Activated naive CD8-positive, alpha-beta T cell treated with anti-CD3 and anti-CD28 coated beads, Interleukin-2, amount 10 ng/mL, durations not matched to agents 7 days and 5 days (primary cell): ENCODE results near the gene TIGD7. TPM values are rescaled to one million over a fixed set of nuclear protein-coding genes. Genes with fewer than 3 reads are reported as not detected.

Experiments used
- ATAC-seq: fragments of 150-1000 bp; cut with Tn5 transposase; one replicate; pipeline ENCODE4 v1.10.0; 2021; ENCODE audit warnings: low read depth, moderate library complexity
- POLR2A ChIA-PET: fragments of 350-600 bp; sonication (Branson Sonifier 250); formaldehyde crosslinking; loops from one replicate; lab custom pipeline; 2021; ENCODE audit warnings: antibody characterized with exemption; lab: Charles Lee
- DNase-seq: peaks from one replicate; pipeline ENCODE4 v3.0.0; 2021
- H3K27ac Mint-ChIP-seq: one replicate; pipeline ENCODE4 v1.8.0; 2022; ENCODE audit warnings: mild to moderate bottlenecking, mixed read lengths
- H3K27me3 Mint-ChIP-seq: one replicate; pipeline ENCODE4 v1.8.0; 2022; ENCODE audit warnings: mild to moderate bottlenecking, moderate library complexity, mixed read lengths
- H3K36me3 Mint-ChIP-seq: one replicate; pipeline ENCODE4 v1.8.0; 2021; ENCODE audit warnings: mild to moderate bottlenecking, mixed read lengths
- H3K4me1 Mint-ChIP-seq: one replicate; pipeline ENCODE4 v1.8.0; 2021; ENCODE audit warnings: mixed read lengths
- H3K4me3 Mint-ChIP-seq: one replicate; pipeline ENCODE4 v1.8.0; 2022; ENCODE audit warnings: mild to moderate bottlenecking, moderate library complexity, mixed read lengths
- H3K9me3 Mint-ChIP-seq: one replicate; pipeline ENCODE4 v1.8.0; 2021; ENCODE audit warnings: mixed read lengths
- total RNA-seq, 2 experiments: library from RNA; stranded (reverse); gene quantifications; one replicate each; pipeline ENCODE4 v1.2.3, GENCODE V29; 2021

Gene TIGD7
- total RNA-seq, 2 experiments from 2014 or later = 10.3 to 12.1 TPM

DNA sequence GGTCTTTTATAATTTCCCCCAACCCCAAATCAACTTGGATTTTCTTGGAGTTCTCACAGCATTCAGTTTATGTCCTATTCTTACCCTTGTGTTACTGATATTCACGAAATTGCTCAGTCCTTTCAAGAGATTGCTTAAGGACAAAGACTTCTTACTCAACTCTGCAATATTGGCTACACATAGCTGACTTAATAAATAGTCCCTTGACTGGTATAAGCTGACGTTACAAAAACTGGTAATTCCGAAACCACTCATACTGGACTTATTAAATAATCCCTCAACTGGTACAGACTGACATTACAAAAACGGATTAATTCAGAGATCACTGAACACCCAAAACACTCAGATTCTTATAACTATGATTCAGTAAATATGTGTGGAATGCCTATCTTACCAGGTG lies 860 bp downstream of the TIGD7 start:
- no peak for ATAC-seq
- POLR2A ChIA-PET = interaction anchor here (0.7 to 3.1 kb wide), 7 partner anchors 9 to 153 kb away, joined by 3 to 31 read pairs (median 5); partner anchors contain the start of genes ZNF174, ZNF263 and ZSCAN32

DNA sequence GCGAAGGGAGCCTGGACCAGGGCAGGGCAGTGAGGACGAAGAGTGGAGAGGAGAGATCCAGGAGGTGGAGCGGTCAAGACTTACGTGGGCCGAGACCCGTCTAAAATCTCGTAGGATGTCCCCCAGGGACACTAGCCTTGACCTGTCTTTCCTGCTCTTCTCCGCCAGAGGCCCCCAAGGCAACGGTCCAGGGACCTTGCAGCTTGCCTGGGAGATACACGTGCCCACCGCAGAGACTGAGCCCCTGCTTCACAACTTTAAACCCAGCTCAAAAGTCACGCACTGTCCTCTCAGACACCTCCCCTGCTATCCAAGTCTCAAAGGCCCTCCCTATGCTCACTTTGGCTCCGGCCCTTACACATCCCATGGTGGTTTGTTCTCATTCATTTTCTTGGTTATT lies 9.4 kb downstream of the TIGD7 start:
- Mint-ChIP-seq H3K4me1 (no peaks in the 10 kb centered on the region), H3K27me3 (no peaks in the 10 kb centered on the region), H3K36me3 (peaks cover 75% of the 10 kb centered on the region), H3K4me3 (no peak overlapping the region), H3K27ac (no peak overlapping the region), H3K9me3 (peaks cover 52% of the 10 kb centered on the region)
- ATAC-seq = no peak
- DNase-seq = no peak
- POLR2A ChIA-PET = interaction anchor here (1.2 kb wide), 1 partner anchor 13 kb away, joined by 3 read pairs; no protein-coding TSS in a partner anchor

More for the DNA sequence above, 860 bp downstream of the TIGD7 start:
- Mint-ChIP-seq H3K4me1 (peaks cover 16% of the 10 kb centered on the region), H3K4me3 (peak overlapping the region; percentile 81), H3K36me3 (peaks cover 78% of the 10 kb centered on the region), H3K27ac (peak overlapping the region; percentile 88), H3K9me3 (peaks cover 38% of the 10 kb centered on the region), H3K27me3 (no peaks in the 10 kb centered on the region)
- DNase-seq = no peak

- no peaks in the 10 kb centered on the region for H3K27me3 Mint-ChIP-seq
- H3K27ac Mint-ChIP-seq = no peak overlapping the region
- ATAC-seq (no peak), DNase-seq (peak; percentile 22)
- peaks cover 50% of the 10 kb centered on the region for H3K9me3 Mint-ChIP-seq
- POLR2A ChIA-PET = no interaction called here
- peaks cover 75% of the 10 kb centered on the region for H3K36me3 Mint-ChIP-seq
- H3K4me3 Mint-ChIP-seq = no peak overlapping the region
- no peaks in the 10 kb centered on the region for H3K4me1 Mint-ChIP-seq
Measured at GRCh38 chr16:3295209-3295608, 10.0 kb downstream of the TIGD7 start.

GRCh38 chr16:3292604-3293003 lies 12.6 kb downstream of the TIGD7 start:
- Mint-ChIP-seq H3K4me1 (no peaks in the 10 kb centered on the region), H3K9me3 (peaks cover 52% of the 10 kb centered on the region), H3K36me3 (peaks cover 81% of the 10 kb centered on the region), H3K27ac (no peak overlapping the region), H3K27me3 (no peaks in the 10 kb centered on the region), H3K4me3 (no peak overlapping the region)
- DNase-seq (no peak), ATAC-seq (no peak)
- POLR2A ChIA-PET = interaction anchor here (1.1 kb wide), 1 partner anchor 10 kb away, joined by 3 read pairs; the partner anchor contains the start of gene ZNF263

- DNase-seq (peak; percentile 5), ATAC-seq (no peak)
- H3K36me3 Mint-ChIP-seq = peaks cover 90% of the 10 kb centered on the region
- H3K27me3 Mint-ChIP-seq = no peaks in the 10 kb centered on the region
- no peak overlapping the region for H3K4me3 Mint-ChIP-seq
- peaks cover 47% of the 10 kb centered on the region for H3K9me3 Mint-ChIP-seq
- POLR2A ChIA-PET = interaction anchor here (1.5 kb wide), 1 partner anchor 27 kb away, joined by 3 read pairs; no protein-coding TSS in a partner anchor
- peaks cover 4% of the 10 kb centered on the region for H3K4me1 Mint-ChIP-seq
- H3K27ac Mint-ChIP-seq = no peak overlapping the region
Measured at GRCh38 chr16:3289998-3290673, 15.1 kb downstream of the TIGD7 start.

GRCh38 chr16:3285131-3285530 lies 20.1 kb downstream of the TIGD7 start:
- peaks cover 16% of the 10 kb centered on the region for H3K9me3 Mint-ChIP-seq
- H3K27ac Mint-ChIP-seq = peak overlapping the region; percentile 9
- H3K27me3 Mint-ChIP-seq = no peaks in the 10 kb centered on the region
- peak overlapping the region; percentile 95 for H3K4me3 Mint-ChIP-seq
- DNase-seq (peak; percentile 24), ATAC-seq (no peak)
- POLR2A ChIA-PET = interaction anchor here (3.4 kb wide), 1 partner anchor 116 kb away, joined by 42 read pairs; the partner anchor contains the start of genes ZNF174 and ZSCAN32
- peaks cover 23% of the 10 kb centered on the region for H3K4me1 Mint-ChIP-seq
- peaks cover 62% of the 10 kb centered on the region for H3K36me3 Mint-ChIP-seq

DNA sequence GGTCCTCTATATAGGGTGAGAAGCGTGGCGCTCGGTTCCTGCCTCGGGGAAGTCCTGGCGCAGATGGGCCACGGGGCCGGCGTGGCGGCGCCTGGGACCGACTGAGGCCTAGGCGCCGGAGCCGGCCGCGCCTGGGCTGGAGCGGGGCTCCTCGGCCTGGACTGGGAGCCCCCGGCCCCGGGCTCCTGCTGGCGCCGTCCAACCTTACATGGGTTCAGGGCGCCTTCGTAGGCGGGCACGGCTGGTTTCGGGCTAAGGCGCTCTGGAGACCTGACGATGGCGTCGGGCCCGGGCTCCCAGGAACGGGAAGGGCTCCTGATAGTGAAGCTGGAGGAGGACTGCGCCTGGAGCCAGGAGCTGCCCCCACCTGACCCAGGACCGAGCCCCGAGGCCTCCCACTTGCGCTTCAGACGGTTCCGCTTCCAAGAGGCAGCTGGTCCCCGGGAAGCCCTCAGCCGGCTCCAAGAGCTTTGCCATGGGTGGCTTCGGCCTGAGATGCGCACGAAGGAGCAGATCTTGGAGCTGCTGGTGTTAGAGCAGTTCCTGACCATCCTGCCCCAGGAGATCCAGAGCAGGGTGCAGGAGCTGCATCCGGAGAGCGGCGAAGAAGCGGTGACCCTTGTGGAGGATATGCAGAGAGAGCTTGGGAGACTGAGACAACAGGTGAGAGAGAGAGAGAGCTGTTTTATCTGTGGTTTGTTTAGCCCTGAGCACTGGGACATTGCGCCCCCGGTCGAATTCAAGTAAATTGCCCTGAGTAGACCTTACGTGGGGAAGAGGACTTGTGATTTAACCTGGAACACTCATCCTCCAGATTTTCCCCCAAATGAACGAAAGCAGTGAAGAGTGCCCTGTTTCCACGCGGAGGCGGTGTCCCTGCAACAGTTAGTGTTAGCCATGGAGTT lies 21.4 kb downstream of the TIGD7 start:
- POLR2A ChIA-PET = interaction anchor here (0.7 to 3.4 kb wide), 18 partner anchors 9 to 242 kb away, joined by 3 to 42 read pairs (median 5); partner anchors contain the start of genes CLUAP1, NAA60, OR1F1 and TIGD7
- Mint-ChIP-seq H3K36me3 (peaks cover 48% of the 10 kb centered on the region), H3K27me3 (no peaks in the 10 kb centered on the region), H3K9me3 (peaks cover 10% of the 10 kb centered on the region), H3K27ac (peak overlapping the region; percentile 89), H3K4me3 (peak overlapping the region; percentile 95), H3K4me1 (peaks cover 23% of the 10 kb centered on the region)
- DNase-seq (no peak), ATAC-seq (no peak)

DNA sequence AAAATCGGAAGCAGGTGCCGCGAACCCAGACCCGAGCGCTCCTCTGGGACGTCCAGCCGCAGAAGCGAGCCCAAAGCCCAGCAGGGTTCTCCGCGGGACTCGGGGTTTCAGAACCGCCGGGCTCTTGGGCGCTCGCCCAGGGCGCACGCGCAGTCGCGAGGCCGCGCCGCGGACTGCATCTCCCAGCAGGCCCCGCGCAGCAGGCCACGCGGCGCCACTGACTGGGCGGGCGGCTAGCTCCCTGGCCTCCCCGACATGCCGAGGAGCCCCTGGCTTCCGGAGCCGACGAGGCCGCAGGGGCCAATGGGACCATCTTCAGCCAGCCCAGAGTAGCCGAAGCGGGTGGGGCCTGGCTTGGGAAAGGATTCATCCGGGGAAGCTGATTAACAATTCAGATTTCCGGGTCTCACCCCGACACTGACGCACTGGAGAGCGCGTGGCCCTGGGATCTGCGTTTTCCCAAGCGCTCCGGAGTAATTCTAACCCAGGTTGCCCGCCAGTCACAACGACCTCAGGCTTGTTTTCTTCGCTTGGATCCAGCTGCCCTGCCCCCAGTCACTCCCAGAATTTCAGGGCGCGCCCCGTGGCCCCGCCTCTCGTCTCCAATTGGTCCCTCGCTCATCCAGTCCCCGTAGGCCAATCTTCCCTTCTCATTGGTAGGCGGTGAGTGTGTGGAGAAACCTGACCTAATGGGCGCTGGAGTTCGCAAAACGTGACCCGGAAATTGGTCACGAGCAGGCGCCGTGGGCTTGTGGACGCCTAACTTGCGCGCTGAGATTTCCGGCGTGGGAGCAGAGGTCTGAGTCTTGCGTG lies 22.3 kb downstream of the TIGD7 start, which contains the start of gene ZNF263:
TSS of gene ZNF263 (plus strand) at position 762 of the 813 bp plus-strand sequence. CDS start 328 bp downstream, outside the sequence.
- POLR2A ChIA-PET = interaction anchor here (0.7 to 3.4 kb wide), 31 partner anchors 10 to 243 kb away, joined by 3 to 42 read pairs (median 5); partner anchors contain the start of genes CLUAP1, NAA60, OR1F1 and TIGD7
- Mint-ChIP-seq H3K4me3 (peak within 1 kb of the TSS; percentile 95), H3K36me3 (peaks cover 40% of the 10 kb centered on the region), H3K4me1 (peaks cover 23% of the 10 kb centered on the region), H3K27me3 (peaks cover 3% of the 10 kb centered on the region), H3K9me3 (peaks cover 6% of the 10 kb centered on the region), H3K27ac (peak within 1 kb of the TSS; percentile 89)
- DNase-seq = peak; percentile 96
- ATAC-seq = peak; percentile 88

GRCh38 chr16:3282103-3282729 lies 23.0 kb downstream of the TIGD7 start:
- Mint-ChIP-seq H3K27me3 (peaks cover 10% of the 10 kb centered on the region), H3K4me1 (peaks cover 23% of the 10 kb centered on the region), H3K27ac (peak overlapping the region; percentile 89), H3K4me3 (peak overlapping the region; percentile 88), H3K36me3 (peaks cover 33% of the 10 kb centered on the region), H3K9me3 (peaks cover 6% of the 10 kb centered on the region)
- DNase-seq (no peak), ATAC-seq (peak; percentile 34)
- POLR2A ChIA-PET = interaction anchor here (0.7 to 3.4 kb wide), 24 partner anchors 9 to 244 kb away, joined by 3 to 42 read pairs (median 5); partner anchors contain the start of genes CLUAP1, NAA60, TIGD7 and ZNF174

DNA sequence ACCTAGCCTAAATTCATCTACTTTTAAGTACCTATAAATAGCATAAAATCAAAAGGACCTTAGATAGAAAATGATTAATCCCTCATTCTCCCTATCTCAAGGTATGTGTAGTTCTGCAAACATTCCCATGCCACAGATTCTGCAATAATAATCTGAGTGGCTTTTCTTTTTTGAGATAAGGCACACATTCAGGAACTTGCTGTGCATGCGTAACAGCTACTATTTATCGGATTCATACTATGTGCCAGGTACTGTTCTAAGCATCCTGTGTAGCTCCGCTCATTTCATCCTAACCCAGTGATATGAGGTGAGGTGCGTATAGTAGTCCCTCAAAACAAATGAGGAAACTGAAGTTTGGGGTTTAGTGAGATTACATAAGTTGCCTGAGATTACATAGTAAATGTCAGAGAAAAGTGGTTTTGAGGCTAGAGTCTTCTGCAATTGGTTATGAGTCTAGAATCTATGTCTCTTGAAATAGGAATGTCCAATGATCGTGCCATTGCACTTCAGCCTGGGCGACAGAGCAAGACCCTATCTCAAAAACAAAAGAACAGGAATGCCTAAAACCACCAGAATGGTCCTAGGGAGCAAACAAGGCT lies 23.9 kb downstream of the TIGD7 start:
- ATAC-seq (no peak), DNase-seq (no peak)
- Mint-ChIP-seq H3K9me3 (peaks cover 3% of the 10 kb centered on the region), H3K27ac (no peak overlapping the region), H3K4me1 (peaks cover 23% of the 10 kb centered on the region), H3K27me3 (peaks cover 18% of the 10 kb centered on the region), H3K36me3 (peaks cover 25% of the 10 kb centered on the region), H3K4me3 (peak overlapping the region; percentile 88)
- POLR2A ChIA-PET = interaction anchor here (2.1 kb wide), 1 partner anchor 122 kb away, joined by 6 read pairs; no protein-coding TSS in a partner anchor

GRCh38 chr16:3276679-3277078 lies 28.6 kb downstream of the TIGD7 start:
- H3K36me3 Mint-ChIP-seq = peaks cover 4% of the 10 kb centered on the region
- POLR2A ChIA-PET = interaction anchor here (1.1 to 2.2 kb wide), 2 partner anchors 9 to 13 kb away, joined by 3 to 9 read pairs; no protein-coding TSS in a partner anchor
- ATAC-seq (no peak), DNase-seq (no peak)
- no peak overlapping the region for H3K4me3 Mint-ChIP-seq
- H3K4me1 Mint-ChIP-seq = peaks cover 3% of the 10 kb centered on the region
- no peaks in the 10 kb centered on the region for H3K9me3 Mint-ChIP-seq
- H3K27ac Mint-ChIP-seq = no peak overlapping the region
- H3K27me3 Mint-ChIP-seq = peaks cover 26% of the 10 kb centered on the region
